Progenitor cell of endocrine pancreas (in vitro differentiated cells): Measurements from ENCODE around the gene LMNTD1. TPM values are rescaled to one million over a fixed set of nuclear protein-coding genes. Genes with fewer than 3 reads are reported as not detected.

Experiments
- DNase-seq: peaks from one replicate; pipeline ENCODE4 v3.0.0; 2021; ENCODE audit warnings: low spot score; ENCODE audit not compliant: unreplicated experiment
- H3K27ac Mint-ChIP-seq: 2 replicates; pipeline ENCODE4 v1.8.0; 2021; ENCODE audit warnings: mild to moderate bottlenecking, moderate library complexity, mixed read lengths
- H3K27me3 Mint-ChIP-seq: 2 replicates; pipeline ENCODE4 v1.8.0; 2021; ENCODE audit warnings: mixed read lengths
- H3K36me3 Mint-ChIP-seq: 2 replicates; pipeline ENCODE4 v1.8.0; 2022; ENCODE audit warnings: mixed read lengths; ENCODE audit not compliant: insufficient read depth
- H3K4me1 Mint-ChIP-seq: 2 replicates; pipeline ENCODE4 v1.8.0; 2021; ENCODE audit warnings: low read depth, mixed read lengths
- H3K4me3 Mint-ChIP-seq: 2 replicates; pipeline ENCODE4 v1.8.0; 2021; ENCODE audit warnings: low read depth, mild to moderate bottlenecking, moderate library complexity, mixed read lengths
- H3K9me3 Mint-ChIP-seq: 2 replicates; pipeline ENCODE4 v1.8.0; 2021; ENCODE audit warnings: low read depth, mixed read lengths
- CTCF ChIP-seq: fragments of 200-600 bp; sonication (generic); IDR thresholded peaks from one replicate; pipeline ENCODE4 v1.5.0; 2021; ENCODE audit warnings: antibody characterized with exemption, mild to moderate bottlenecking; ENCODE audit not compliant: unreplicated experiment
- total RNA-seq: library from RNA; stranded (reverse); gene quantifications from 2 replicates; pipeline ENCODE4 v1.2.1, GENCODE V29; 2021

LMNTD1 gene
- total RNA-seq, 1 donor from 2014 or later = not detected

- no peak for DNase-seq
- H3K36me3 Mint-ChIP-seq = peaks cover 2% of the 10 kb centered on the region
- H3K9me3 Mint-ChIP-seq = peaks cover 4% of the 10 kb centered on the region
- H3K27ac Mint-ChIP-seq = no peak overlapping the region
- no peaks in the 10 kb centered on the region for H3K4me1 Mint-ChIP-seq
- TF ChIP-seq CTCF = no peak
- H3K27me3 Mint-ChIP-seq = no peaks in the 10 kb centered on the region
- H3K4me3 Mint-ChIP-seq = no peak overlapping the region
These were observed 83.7 kb downstream of the LMNTD1 start for GRCh38 chr12:25469368-25469767.

GRCh38 chr12:25463521-25463920 lies 89.6 kb downstream of the LMNTD1 start:
- H3K27ac Mint-ChIP-seq = no peak overlapping the region
- H3K4me1 Mint-ChIP-seq = no peaks in the 10 kb centered on the region
- no peak for TF ChIP-seq CTCF
- H3K9me3 Mint-ChIP-seq = peaks cover 7% of the 10 kb centered on the region
- no peak for DNase-seq
- H3K4me3 Mint-ChIP-seq = no peak overlapping the region
- peaks cover 2% of the 10 kb centered on the region for H3K36me3 Mint-ChIP-seq
- no peaks in the 10 kb centered on the region for H3K27me3 Mint-ChIP-seq

GRCh38 chr12:25463005-25463404 lies 90.1 kb downstream of the LMNTD1 start:
- H3K4me1 Mint-ChIP-seq = no peaks in the 10 kb centered on the region
- peaks cover 7% of the 10 kb centered on the region for H3K9me3 Mint-ChIP-seq
- DNase-seq = no peak

GRCh38 chr12:25459541-25459951 lies 93.5 kb downstream of the LMNTD1 start:
- no peak overlapping the region for H3K27ac Mint-ChIP-seq
- no peaks in the 10 kb centered on the region for H3K36me3 Mint-ChIP-seq
- no peak for DNase-seq
- H3K9me3 Mint-ChIP-seq = peaks cover 19% of the 10 kb centered on the region
- no peaks in the 10 kb centered on the region for H3K27me3 Mint-ChIP-seq
- H3K4me3 Mint-ChIP-seq = no peak overlapping the region
- no peak for TF ChIP-seq CTCF
- H3K4me1 Mint-ChIP-seq = no peaks in the 10 kb centered on the region

More at GRCh38 chr12:25463005-25463404, 90.1 kb downstream of the LMNTD1 start:
- H3K36me3 Mint-ChIP-seq = peaks cover 2% of the 10 kb centered on the region
- H3K4me3 Mint-ChIP-seq = no peak overlapping the region
- H3K27ac Mint-ChIP-seq = no peak overlapping the region
- no peak for TF ChIP-seq CTCF
- H3K27me3 Mint-ChIP-seq = no peaks in the 10 kb centered on the region

GRCh38 chr12:25458047-25458552 lies 95.0 kb downstream of the LMNTD1 start:
- no peak for TF ChIP-seq CTCF
- Mint-ChIP-seq H3K9me3 (peaks cover 20% of the 10 kb centered on the region), H3K36me3 (no peaks in the 10 kb centered on the region), H3K4me1 (no peaks in the 10 kb centered on the region), H3K27ac (no peak overlapping the region), H3K27me3 (no peaks in the 10 kb centered on the region), H3K4me3 (no peak overlapping the region)
- DNase-seq = no peak
